ENCODE data around the gene C22orf15. TPM values are rescaled to one million over a fixed set of nuclear protein-coding genes. Genes with fewer than 3 reads are reported as not detected.

The C22orf15 gene
- total RNA-seq, 2 donors from 2014 or later = 1.5 to 2.2 TPM

DNA sequence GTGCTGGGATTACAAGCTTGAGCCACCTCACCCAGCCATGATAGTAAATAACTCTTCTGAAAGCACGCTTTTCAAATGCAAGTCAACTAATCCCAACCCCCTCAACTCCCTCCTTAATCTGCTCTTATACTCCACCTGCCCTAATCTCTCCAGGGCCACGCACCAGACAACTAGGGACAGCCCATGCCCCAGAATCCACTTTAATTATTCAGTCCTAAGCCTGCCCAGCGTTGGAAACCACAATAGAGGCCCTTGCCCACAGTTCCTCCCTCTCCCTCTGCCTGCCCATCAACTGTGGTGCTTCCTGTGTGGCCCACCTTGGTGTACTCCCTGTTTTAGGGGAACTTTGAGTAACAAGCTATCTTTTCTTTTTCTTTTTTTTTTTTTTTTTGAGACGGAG, 5.9 kb upstream of the C22orf15 start:
- H3K36me3 Mint-ChIP-seq (ENCODE audit: low read depth) = no peaks in the 10 kb centered on the region
- no peak for DNase-seq
- no peaks in the 10 kb centered on the region for H3K9me3 Mint-ChIP-seq
- no peaks in the 10 kb centered on the region for H3K36me3 ChIP-seq (ENCODE audit: control insufficient read depth, insufficient read depth, low read length)
- H3K27ac Mint-ChIP-seq = no peak overlapping the region
- TF ChIP-seq, protein P1, sequence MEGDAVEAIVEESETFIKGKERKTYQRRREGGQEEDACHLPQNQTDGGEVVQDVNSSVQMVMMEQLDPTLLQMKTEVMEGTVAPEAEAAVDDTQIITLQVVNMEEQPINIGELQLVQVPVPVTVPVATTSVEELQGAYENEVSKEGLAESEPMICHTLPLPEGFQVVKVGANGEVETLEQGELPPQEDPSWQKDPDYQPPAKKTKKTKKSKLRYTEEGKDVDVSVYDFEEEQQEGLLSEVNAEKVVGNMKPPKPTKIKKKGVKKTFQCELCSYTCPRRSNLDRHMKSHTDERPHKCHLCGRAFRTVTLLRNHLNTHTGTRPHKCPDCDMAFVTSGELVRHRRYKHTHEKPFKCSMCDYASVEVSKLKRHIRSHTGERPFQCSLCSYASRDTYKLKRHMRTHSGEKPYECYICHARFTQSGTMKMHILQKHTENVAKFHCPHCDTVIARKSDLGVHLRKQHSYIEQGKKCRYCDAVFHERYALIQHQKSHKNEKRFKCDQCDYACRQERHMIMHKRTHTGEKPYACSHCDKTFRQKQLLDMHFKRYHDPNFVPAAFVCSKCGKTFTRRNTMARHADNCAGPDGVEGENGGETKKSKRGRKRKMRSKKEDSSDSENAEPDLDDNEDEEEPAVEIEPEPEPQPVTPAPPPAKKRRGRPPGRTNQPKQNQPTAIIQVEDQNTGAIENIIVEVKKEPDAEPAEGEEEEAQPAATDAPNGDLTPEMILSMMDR (conservative IDR thresholded peaks at IDR 0.05) = no peak
- peaks cover 9% of the 10 kb centered on the region for H3K27me3 Mint-ChIP-seq (ENCODE audit: insufficient read depth)
- no peaks in the 10 kb centered on the region for H3K4me1 ChIP-seq (ENCODE audit: control insufficient read depth, insufficient read depth, low read length)
- H3K4me1 Mint-ChIP-seq = peaks cover 4% of the 10 kb centered on the region
- no peaks in the 10 kb centered on the region for H3K9me3 ChIP-seq (ENCODE audit: control insufficient read depth, low read length)
- H3K27ac ChIP-seq (ENCODE audit: low read depth, low read length) = no peak overlapping the region
- H3K4me3 ChIP-seq (ENCODE audit: low read length) = no peak overlapping the region
- no peak overlapping the region for H3K9ac ChIP-seq (ENCODE audit: extremely low read depth, low read length, poor library complexity, severe bottlenecking)
- H3K4me3 Mint-ChIP-seq = no peak overlapping the region
- H3K27me3 ChIP-seq (ENCODE audit: control insufficient read depth, insufficient read depth, low read length, poor library complexity, severe bottlenecking) = no peaks in the 10 kb centered on the region
- 71 to 100% methylated on average over 1 to 4 of the region's 4 CpGs for WGBS, 2 experiments (ENCODE audit: insufficient coverage in 1 of 2, insufficient read length in 1 of 2)

DNA sequence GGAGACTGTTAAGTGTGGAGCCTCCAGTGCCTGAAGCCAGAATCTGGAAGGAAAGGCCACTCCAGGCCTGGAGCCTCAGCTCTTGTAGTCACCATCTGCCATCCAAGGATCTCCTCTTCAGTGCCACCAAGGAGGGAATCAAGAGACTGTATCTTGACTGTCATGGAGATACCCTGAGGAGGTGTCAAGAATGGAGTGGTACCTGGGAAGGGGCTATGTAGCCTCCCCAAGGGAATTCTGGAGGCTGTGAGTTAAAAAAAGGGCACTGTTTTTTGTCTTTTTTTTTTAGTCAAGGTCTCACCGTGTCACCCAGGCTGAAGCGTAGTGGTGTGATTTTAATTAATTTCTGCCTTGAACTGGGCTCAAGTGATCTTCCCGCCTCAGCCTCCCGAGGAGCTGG, 3.2 kb upstream of the C22orf15 start:
- TF ChIP-seq, protein P1 (conservative IDR thresholded peaks at IDR 0.05) = no peak
- Mint-ChIP-seq H3K4me1 (peaks cover 15% of the 10 kb centered on the region), H3K4me3 (no peak overlapping the region), H3K27me3 (ENCODE audit: insufficient read depth) (peaks cover 12% of the 10 kb centered on the region), H3K36me3 (ENCODE audit: low read depth) (no peaks in the 10 kb centered on the region), H3K9me3 (no peaks in the 10 kb centered on the region), H3K27ac (no peak overlapping the region)
- no peaks in the 10 kb centered on the region for H3K36me3 ChIP-seq (ENCODE audit: control insufficient read depth, insufficient read depth, low read length)
- WGBS, 2 experiments (ENCODE audit: insufficient coverage in 1 of 2, insufficient read length in 1 of 2) = 90 to 97% methylated on average over 2 to 4 of the region's 4 CpGs
- no peaks in the 10 kb centered on the region for H3K9me3 ChIP-seq (ENCODE audit: control insufficient read depth, low read length)
- H3K27me3 ChIP-seq (ENCODE audit: control insufficient read depth, insufficient read depth, low read length, poor library complexity, severe bottlenecking) = no peaks in the 10 kb centered on the region
- H3K9ac ChIP-seq (ENCODE audit: extremely low read depth, low read length, poor library complexity, severe bottlenecking) = no peak overlapping the region
- H3K4me1 ChIP-seq (ENCODE audit: control insufficient read depth, insufficient read depth, low read length) = no peaks in the 10 kb centered on the region
- no peak overlapping the region for H3K4me3 ChIP-seq (ENCODE audit: low read length)
- DNase-seq = no peak
- H3K27ac ChIP-seq (ENCODE audit: low read depth, low read length) = no peak overlapping the region

DNA sequence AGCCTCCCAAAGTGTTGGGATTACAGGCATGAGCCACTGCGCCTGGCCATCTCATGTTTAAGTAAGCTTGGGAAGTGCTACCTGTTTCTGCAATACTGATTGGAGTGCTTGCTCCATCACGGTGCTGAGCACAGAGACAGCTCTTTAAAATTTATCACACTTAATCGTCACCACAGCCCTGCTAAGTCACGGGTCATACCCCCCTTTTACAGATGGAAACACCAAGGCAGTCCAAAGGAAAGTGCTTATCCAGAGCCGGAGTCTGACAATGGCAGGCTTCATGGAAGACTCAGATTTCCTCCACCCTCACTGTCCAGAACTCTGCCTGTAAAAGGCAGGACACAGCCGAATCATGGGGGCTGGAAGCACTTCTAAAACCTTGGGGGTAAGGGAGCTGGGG, 2.7 kb upstream of the C22orf15 start:
- Histone ChIP-seq H3K27ac (ENCODE audit: low read depth, low read length) (no peak overlapping the region), H3K9me3 (ENCODE audit: control insufficient read depth, low read length) (no peaks in the 10 kb centered on the region), H3K4me1 (ENCODE audit: control insufficient read depth, insufficient read depth, low read length) (no peaks in the 10 kb centered on the region), H3K36me3 (ENCODE audit: control insufficient read depth, insufficient read depth, low read length) (no peaks in the 10 kb centered on the region), H3K27me3 (ENCODE audit: control insufficient read depth, insufficient read depth, low read length, poor library complexity, severe bottlenecking) (no peaks in the 10 kb centered on the region), H3K4me3 (ENCODE audit: low read length) (no peak overlapping the region), H3K9ac (ENCODE audit: extremely low read depth, low read length, poor library complexity, severe bottlenecking) (no peak overlapping the region)
- H3K36me3 Mint-ChIP-seq (ENCODE audit: low read depth) = no peaks in the 10 kb centered on the region
- TF ChIP-seq, protein P1 (conservative IDR thresholded peaks at IDR 0.05) = no peak
- peaks cover 15% of the 10 kb centered on the region for H3K4me1 Mint-ChIP-seq
- H3K4me3 Mint-ChIP-seq = no peak overlapping the region
- H3K27me3 Mint-ChIP-seq (ENCODE audit: insufficient read depth) = peaks cover 12% of the 10 kb centered on the region
- DNase-seq = no peak
- H3K27ac Mint-ChIP-seq = no peak overlapping the region
- 86 to 89% methylated on average over 4 to 6 of the region's 6 CpGs for WGBS, 2 experiments (ENCODE audit: insufficient coverage in 1 of 2, insufficient read length in 1 of 2)
- H3K9me3 Mint-ChIP-seq = no peaks in the 10 kb centered on the region
